GOT3 (cell line): Measurements from ENCODE around the gene FPGS.

Source experiments
- DNase-seq: peaks from one replicate; lab custom pipeline; 2025; ENCODE audit warnings: mixed read lengths; lab: John Stamatoyannopoulos, UW

FPGS gene

DNA sequence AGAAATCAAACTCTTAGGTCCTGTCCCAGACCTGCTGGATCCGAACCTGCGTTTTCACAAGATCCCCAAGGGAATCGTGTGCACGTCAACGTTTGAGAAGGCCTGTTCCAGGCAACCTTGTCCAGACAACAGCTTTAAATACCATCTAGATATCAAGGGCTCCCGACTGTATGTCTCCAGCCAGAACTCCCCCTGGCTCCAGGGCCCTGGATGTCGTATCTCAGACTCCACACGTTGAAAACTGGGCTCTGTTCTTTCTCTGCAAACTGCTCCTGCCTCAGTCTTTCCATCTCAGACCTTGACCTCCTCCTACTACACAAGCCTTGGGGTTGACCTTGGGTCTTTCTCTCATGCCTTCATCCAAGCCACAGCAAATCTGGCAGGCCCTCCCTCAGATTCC is 57.6 kb downstream of the FPGS start:
- no peak for DNase-seq

DNA sequence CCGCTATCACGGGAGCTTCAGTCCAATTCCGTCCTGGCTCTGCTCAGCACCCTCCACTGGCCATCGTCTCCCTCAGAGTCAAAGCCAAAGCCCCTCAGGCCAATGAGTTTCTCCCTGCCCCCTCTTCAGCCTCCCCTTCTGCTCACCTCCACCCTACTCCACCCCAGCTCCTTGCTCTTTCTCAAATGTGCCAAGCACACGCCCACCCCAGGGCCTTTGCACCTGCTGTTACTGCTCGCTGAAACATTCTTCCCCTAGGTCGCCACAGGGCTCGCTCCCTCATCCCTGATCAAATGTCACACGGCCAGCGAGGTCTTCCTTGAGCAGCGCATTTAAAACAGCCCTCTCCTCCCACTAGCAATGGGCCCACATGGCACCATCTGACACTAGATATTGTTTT is 58.1 kb downstream of the FPGS start:
- DNase-seq, result no peak

DNA sequence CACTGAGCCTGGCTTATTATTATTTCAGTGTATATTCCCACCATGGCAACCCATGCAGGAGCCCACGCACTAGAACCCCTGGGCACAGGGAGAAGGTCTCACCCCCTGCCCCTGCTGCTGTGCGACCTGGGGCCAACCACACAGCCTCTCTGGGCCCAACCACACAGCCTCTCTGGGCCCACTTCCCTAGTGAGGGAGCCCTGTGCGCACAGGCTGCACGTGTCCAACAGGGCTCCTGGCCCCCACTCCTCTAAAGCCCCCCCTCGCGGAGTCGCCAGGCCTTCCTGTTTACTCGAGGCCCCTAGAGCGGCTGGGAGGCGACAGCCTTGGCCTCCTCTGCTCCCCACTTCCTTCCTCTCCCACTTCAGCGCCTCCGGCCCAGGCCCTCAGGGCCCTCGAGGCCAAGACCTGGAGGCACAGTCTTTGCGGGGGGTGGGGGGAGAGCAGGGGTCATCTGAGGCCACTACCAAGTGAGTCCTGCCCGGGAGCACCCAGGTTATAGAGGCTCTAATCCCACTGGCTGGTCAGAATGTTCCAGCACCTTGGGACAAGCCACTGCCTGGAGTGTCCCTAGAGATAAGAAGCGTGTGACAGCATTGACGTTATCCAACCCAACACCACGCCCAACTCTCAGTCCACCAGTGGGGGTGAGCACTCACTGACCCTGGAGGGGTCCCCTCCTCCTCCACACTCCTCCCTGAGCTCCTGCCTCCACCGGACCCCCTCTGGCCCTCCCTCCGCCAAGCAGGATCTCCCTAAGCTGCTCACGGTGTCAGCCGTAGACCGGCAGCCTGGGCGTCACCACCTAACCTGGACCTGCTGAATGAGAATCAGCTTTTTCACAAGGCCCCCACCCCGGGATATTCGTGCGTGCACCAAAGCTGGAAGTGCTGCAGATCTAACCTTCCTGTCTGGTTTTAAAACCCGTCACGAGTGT is 59.7 kb downstream of the FPGS start:
- no peak for DNase-seq

DNA sequence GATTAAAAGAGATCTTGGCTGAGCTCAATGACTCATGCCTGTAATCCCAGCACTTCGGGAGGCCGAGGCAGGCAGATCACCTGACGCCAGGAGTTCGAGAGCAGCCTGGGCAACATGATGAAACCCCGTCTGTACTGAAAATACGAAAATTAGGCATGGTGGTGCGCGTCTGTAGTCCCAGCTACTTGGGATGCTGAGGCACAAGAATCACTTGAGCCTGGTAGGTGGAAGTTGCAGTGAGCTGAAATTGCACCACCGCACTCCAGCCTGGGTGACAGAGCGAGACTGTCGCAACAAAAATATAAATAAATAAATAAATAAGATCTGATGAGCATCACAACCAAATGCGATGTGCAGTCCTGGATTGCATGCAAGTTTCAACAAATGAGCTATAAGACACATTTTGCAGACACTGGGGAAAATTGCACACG is 60.5 kb downstream of the FPGS start:
- DNase-seq, result no peak
